Measurements from ENCODE around the gene NDRG2.

NDRG2 gene

GRCh38 chr14:21063479-21063878 is 38.6 kb upstream of the NDRG2 start:
- Histone ChIP-seq H3K27ac (no peak overlapping the region), H3K9me3 (no peaks in the 10 kb centered on the region)
- TF ChIP-seq CTCF (IDR thresholded peaks at IDR 0.05) = no peak

GRCh38 chr14:21061347-21061668 is 36.4 kb upstream of the NDRG2 start:
- H3K27ac ChIP-seq = no peak overlapping the region
- TF ChIP-seq CTCF (IDR thresholded peaks at IDR 0.05) = no peak
- no peak overlapping the region for H3K4me3 ChIP-seq (ENCODE audit: low read depth in 1 of 2, low read length in 1 of 2)
- no peaks in the 10 kb centered on the region for H3K4me1 ChIP-seq (ENCODE audit: control insufficient read depth in 1 of 2, insufficient read depth in 1 of 2, low read depth in 1 of 2, low read length in 1 of 2)
- no peaks in the 10 kb centered on the region for H3K36me3 ChIP-seq
- H3K27me3 ChIP-seq = peaks cover 62% of the 10 kb centered on the region
- H3K9me3 ChIP-seq = no peaks in the 10 kb centered on the region

More at GRCh38 chr14:21063479-21063878, 38.6 kb upstream of the NDRG2 start:
- Histone ChIP-seq H3K27me3 (peaks cover 82% of the 10 kb centered on the region), H3K4me1 (ENCODE audit: control insufficient read depth in 1 of 2, insufficient read depth in 1 of 2, low read depth in 1 of 2, low read length in 1 of 2) (peaks cover 1 to 2% of the 10 kb centered on the region in 2 experiments), H3K4me3 (ENCODE audit: low read depth in 1 of 2, low read length in 1 of 2) (no peak overlapping the region), H3K36me3 (no peaks in the 10 kb centered on the region)

GRCh38 chr14:21060614-21061346 is 35.9 kb upstream of the NDRG2 start:
- Histone ChIP-seq H3K4me1 (ENCODE audit: control insufficient read depth in 1 of 2, insufficient read depth in 1 of 2, low read depth in 1 of 2, low read length in 1 of 2) (no peaks in the 10 kb centered on the region), H3K27ac (no peak overlapping the region), H3K9me3 (no peaks in the 10 kb centered on the region), H3K4me3 (ENCODE audit: low read depth in 1 of 2, low read length in 1 of 2) (no peak overlapping the region), H3K36me3 (no peaks in the 10 kb centered on the region), H3K27me3 (peaks cover 57% of the 10 kb centered on the region)
- TF ChIP-seq CTCF (IDR thresholded peaks at IDR 0.05) = no peak

GRCh38 chr14:21059842-21060613 is 35.2 kb upstream of the NDRG2 start:
- TF ChIP-seq CTCF (IDR thresholded peaks at IDR 0.05) = no peak

GRCh38 chr14:21058903-21059302 is 34.0 kb upstream of the NDRG2 start:
- Histone ChIP-seq H3K4me1 (ENCODE audit: control insufficient read depth in 1 of 2, insufficient read depth in 1 of 2, low read depth in 1 of 2, low read length in 1 of 2) (no peaks in the 10 kb centered on the region), H3K27me3 (peaks cover 39% of the 10 kb centered on the region), H3K27ac (no peak overlapping the region), H3K9me3 (no peaks in the 10 kb centered on the region), H3K36me3 (no peaks in the 10 kb centered on the region), H3K4me3 (ENCODE audit: low read depth in 1 of 2, low read length in 1 of 2) (no peak overlapping the region)
- no peak for TF ChIP-seq CTCF (IDR thresholded peaks at IDR 0.05)

More at GRCh38 chr14:21059842-21060613, 35.2 kb upstream of the NDRG2 start:
- Histone ChIP-seq H3K4me1 (ENCODE audit: control insufficient read depth in 1 of 2, insufficient read depth in 1 of 2, low read depth in 1 of 2, low read length in 1 of 2) (no peaks in the 10 kb centered on the region), H3K27ac (no peak overlapping the region), H3K36me3 (no peaks in the 10 kb centered on the region), H3K9me3 (no peaks in the 10 kb centered on the region), H3K4me3 (ENCODE audit: low read depth in 1 of 2, low read length in 1 of 2) (no peak overlapping the region), H3K27me3 (peaks cover 50% of the 10 kb centered on the region)
